ENCODE results near the gene UTP14A.

UTP14A gene

DNA sequence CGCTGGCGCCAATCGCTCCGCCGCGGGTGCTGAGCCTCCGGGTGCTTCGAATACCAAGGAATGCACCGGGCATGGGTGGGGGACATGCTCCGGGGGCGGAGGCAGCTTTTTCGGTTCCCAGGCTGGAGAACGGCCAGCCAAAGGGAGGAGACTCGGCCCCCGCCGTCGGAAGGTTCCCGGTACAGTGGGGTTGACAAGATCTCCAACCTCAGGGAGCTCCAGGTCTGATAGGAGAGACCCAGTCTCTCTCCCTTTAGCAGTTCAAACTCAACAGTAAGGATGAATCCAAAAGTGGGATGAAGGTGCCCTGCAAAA is 47.3 kb downstream of the UTP14A start:
- no peak for DNase-seq

DNA sequence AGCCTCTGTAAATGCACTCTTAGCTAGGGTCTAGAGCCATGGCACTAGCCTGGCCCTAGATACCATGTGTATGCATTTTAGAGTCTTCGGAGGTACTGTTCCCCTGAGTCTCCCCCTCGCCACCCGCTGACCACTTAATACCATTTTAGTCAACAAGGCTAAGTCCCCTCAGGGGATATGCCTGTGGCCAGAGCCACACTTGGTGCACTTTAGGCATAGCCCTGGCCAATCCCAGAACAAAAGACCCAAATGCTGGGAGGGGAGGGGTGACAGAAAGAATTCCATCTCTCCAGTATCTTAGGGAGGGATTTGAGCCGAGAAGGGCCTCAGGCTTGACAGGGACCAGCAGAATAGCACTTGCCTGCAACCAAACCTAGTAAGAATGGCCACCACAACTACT is 47.9 kb downstream of the UTP14A start:
- DNase-seq, result no peak

DNA sequence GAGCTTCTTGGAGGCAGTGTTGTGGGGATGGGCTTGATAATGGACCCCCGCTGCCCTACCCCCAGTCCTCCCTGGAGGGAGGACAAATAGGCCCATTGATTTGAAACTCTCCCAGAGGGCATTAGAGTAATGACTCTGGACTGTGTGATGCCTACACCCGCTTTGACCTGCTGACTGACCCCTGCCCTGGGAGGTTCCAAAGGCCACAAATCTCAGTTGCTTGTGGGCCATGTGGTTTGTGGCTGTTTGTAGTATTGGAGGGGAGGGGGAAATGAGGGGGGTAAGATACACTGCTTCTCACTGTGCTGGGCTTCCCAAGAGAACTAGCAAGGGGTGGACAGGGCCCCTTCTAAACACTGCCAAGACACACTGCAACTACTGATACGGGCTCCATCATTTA is 48.8 kb downstream of the UTP14A start:
- DNase-seq, result no peak

DNA sequence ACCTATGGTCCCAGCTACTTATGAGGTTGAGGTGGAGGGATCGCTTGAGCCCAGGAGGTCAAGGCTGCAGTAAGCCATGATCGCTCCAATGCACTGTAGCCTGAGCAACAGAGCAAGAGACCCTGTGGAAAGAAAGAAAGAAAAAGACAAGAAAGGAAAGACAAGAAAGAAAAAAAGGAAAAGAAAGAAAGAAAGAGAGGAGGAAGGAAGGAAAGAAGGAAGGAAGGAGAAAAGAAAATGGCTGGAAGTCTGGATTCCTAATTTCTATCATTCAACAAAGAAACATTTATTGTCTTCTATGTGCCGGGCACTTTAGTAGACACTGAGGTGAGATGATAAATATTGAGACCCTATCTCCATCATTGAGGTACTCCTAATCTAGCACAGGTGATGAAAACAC is 49.7 kb downstream of the UTP14A start:
- DNase-seq, result no peak

GRCh38 chrX:129956145-129956544 is 50.2 kb downstream of the UTP14A start:
- DNase-seq, result no peak

DNA sequence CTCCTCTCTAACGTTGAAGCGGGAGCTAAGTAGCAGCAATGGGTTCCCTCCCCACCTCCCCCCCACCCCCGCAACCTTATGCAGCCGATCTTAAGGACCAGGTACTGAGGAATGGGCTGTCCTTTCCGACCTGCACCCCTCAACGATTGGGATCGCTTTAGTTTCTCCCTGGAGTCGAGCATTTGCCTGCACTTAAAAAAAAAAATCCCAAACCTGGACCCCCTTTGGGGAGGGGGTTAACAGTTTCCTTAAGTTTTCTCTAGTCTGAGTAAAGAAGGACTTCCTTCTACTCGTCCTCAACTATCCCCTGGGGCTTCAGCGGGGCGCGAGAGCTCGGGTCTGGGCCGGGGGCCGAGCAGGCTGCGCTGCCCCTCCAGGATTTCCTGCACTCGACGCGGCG is 50.8 kb downstream of the UTP14A start:
- no peak for DNase-seq

- peak in 3 of 6 experiments; percentile 9 to 22 (median 12) for DNase-seq
Measured at GRCh38 chrX:129957241-129958082, 51.5 kb downstream of the UTP14A start.

- no peak for DNase-seq
Measured at GRCh38 chrX:129958083-129958465, 52.1 kb downstream of the UTP14A start.

GRCh38 chrX:129958814-129959492 is 53.0 kb downstream of the UTP14A start:
- DNase-seq, result no peak

GRCh38 chrX:129959493-129959832 is 53.5 kb downstream of the UTP14A start:
- no peak for DNase-seq

GRCh38 chrX:129961180-129962083 is 55.5 kb downstream of the UTP14A start:
- DNase-seq, result peak; percentile 16 to 57 (median 22)

DNA sequence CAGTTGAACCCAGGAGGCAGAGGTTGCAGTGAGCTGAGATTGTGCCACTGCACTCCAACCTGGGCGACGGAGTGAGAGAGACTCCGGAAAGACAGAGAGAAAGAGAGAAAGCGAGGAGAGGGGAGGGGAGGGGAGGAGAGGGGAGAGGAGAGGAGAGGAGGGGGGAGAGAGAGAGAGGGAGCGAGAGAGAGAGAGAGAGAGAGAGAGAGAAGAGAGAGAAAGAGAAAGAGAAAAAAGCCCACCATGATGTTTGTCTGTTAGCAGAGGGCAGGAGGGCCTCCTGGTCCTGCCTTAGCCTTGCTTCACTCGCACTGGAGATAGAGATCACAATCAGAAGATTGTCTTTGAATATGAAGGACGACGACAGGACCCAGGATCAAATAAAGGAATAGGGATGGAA is 57.8 kb downstream of the UTP14A start:
- DNase-seq, result no peak

- no peak for DNase-seq
Measured at GRCh38 chrX:129965166-129965565, 59.2 kb downstream of the UTP14A start.

DNA sequence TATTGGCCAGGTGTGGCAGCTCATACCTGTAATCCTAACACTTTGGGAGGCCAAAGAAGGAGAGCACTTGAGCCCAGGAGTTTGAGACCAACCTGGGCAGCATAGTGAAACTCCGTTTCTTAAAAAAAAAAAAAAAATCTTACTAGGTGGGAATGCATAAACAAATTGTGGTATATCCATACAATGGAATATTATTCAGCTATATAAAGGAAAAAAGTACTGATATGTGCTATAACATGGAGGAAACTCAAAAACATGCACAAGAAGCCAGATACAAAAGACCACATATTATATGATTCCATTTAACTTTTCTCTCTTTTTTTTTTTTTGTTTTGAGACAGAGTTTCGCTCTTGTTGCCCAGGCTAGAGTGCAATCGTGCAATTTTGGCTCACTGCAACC is 63.0 kb downstream of the UTP14A start:
- no peak for DNase-seq

DNA sequence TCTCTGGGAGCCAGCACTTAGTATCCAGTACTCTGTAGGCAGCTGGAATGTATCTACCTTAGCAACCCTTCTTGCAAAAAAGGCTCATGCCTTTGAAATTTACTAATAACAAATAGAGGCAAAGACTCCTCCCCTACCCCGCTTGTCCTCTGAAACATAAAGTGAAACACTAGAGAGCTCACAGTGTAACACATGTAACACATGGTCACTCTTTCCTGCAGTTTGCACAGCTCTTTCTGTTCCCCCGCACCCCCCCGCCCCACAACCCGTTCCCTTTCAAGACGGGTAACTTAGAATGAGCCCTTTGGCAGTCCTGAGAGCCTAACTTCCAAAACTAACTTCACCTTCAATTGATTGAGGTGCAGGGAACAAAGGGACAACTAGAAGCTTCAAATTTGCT is 70.5 kb downstream of the UTP14A start:
- DNase-seq, result no peak

Data from stimulated activated naive CD4-positive, alpha-beta T cell (primary cell).